WERI-Rb-1 (cell line): ENCODE results near the gene PSRC1.
"Not testable (repeated sequence)": the region's sequence is repeated elsewhere in the genome, so short reads cannot be mapped to it uniquely, and the experiment has no call there.

Experiments used
- DNase-seq: peaks from one replicate; pipeline ENCODE4 v3.0.0-alpha.2; 2020
- H3K27ac ChIP-seq: fragments of 250-450 bp; sonication (Bioruptor Pico); 2 replicates; pipeline ENCODE4 v1.5.1; 2020; ENCODE audit warnings: mild to moderate bottlenecking, moderate library complexity
- H3K27me3 ChIP-seq: fragments of 250-450 bp; sonication (Bioruptor Pico); 2 replicates; pipeline ENCODE4 v1.5.1; 2021; ENCODE audit warnings: mild to moderate bottlenecking, low read depth, moderate library complexity; ENCODE audit not compliant: insufficient read depth, severe bottlenecking
- H3K36me3 ChIP-seq: fragments of 250-450 bp; sonication (Bioruptor Pico); 2 replicates; pipeline ENCODE4 v1.5.1; 2020; ENCODE audit warnings: mild to moderate bottlenecking, moderate library complexity
- H3K4me3 ChIP-seq: 2 replicates; pipeline ENCODE4 v1.5.1; 2011; ENCODE audit warnings: low read depth, mild to moderate bottlenecking, control low read depth, low read length
- H3K9me3 ChIP-seq: fragments of 250-450 bp; sonication (Bioruptor Pico); 2 replicates; pipeline ENCODE4 v1.5.1; 2021; ENCODE audit warnings: mild to moderate bottlenecking, moderate library complexity; ENCODE audit not compliant: severe bottlenecking
- CTCF ChIP-seq: IDR thresholded peaks from 2 replicates; pipeline ENCODE4 v1.5.1; 2011; ENCODE audit warnings: low read depth, mild to moderate bottlenecking, control low read depth, inconsistent platforms, low read length

Gene PSRC1

DNA sequence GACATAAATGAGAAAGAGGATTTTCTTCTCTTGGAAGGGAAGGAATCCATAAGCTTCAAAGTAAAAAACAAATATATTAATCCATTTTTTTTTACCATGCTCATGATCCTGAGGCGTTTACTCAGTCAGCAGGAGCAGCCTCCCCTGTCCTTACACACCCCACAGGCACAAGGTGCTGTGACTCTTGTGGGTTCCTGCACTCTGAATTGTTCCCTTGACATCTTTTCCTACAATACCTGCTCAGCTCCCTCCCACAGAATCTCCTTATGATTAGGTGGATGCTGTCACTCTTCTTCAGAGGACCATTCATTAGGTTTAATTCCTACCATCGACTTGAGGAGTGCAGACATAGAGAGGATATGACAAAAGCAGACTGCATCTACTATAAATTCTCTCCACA lies 10.1 kb upstream of the PSRC1 start:
- H3K27me3 ChIP-seq, result no peaks in the 10 kb centered on the region
- no peak overlapping the region for H3K4me3 ChIP-seq
- no peak overlapping the region for H3K27ac ChIP-seq
- DNase-seq, result no peak
- H3K36me3 ChIP-seq, result peaks cover 15% of the 10 kb centered on the region
- no peaks in the 10 kb centered on the region for H3K9me3 ChIP-seq
- no peak for TF ChIP-seq CTCF

DNA sequence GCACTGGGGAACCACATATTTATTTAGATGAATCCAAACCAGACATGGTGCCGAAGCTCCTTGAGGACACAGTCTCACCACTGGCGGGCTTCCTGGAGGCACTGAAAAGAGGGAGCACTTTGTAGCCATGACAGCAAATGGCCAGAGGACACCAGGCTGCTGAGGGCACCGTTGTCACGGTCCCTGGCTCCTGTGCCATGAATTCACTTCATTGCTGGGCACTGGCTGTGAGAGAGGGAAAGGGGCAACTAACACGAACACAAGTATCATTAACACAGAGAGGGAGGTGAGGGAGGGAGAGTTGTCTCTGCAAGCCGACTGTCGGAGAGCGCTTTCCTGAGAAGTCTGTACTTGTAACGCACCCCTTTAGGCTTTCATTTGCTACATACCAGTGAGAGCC lies 9.4 kb upstream of the PSRC1 start:
- Histone ChIP-seq H3K27me3 (no peaks in the 10 kb centered on the region), H3K27ac (no peak overlapping the region), H3K36me3 (peaks cover 12% of the 10 kb centered on the region), H3K4me3 (no peak overlapping the region), H3K9me3 (no peaks in the 10 kb centered on the region)
- DNase-seq, result no peak
- no peak for TF ChIP-seq CTCF

- H3K36me3 ChIP-seq, result peaks cover 10% of the 10 kb centered on the region
- DNase-seq, result no peak
- no peak overlapping the region for H3K27ac ChIP-seq
- no peak for TF ChIP-seq CTCF
- no peaks in the 10 kb centered on the region for H3K9me3 ChIP-seq
- no peaks in the 10 kb centered on the region for H3K27me3 ChIP-seq
- H3K4me3 ChIP-seq, result no peak overlapping the region
Measured at GRCh38 chr1:109290998-109291397, 8.1 kb upstream of the PSRC1 start.

DNA sequence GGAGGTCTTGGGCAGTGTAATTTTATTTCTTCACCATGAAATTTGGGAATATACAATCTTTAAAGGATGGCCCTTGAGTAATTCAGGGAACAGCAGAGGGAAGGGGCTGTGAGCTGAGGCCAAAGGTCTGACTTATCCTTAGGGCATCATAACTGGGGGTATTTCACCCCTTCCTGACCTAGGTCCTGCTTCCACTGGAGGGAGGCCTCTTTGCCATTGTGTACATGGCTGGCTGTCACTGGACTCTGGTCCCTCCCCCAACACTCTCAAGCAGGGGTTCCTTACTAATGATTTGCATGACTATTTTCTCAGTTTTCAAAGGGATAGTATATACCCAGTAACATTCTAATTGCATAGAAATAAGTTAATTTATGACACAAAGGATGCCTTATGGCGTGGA lies 7.2 kb upstream of the PSRC1 start:
- TF ChIP-seq CTCF, result no peak
- Histone ChIP-seq H3K27ac (no peak overlapping the region), H3K9me3 (no peaks in the 10 kb centered on the region), H3K27me3 (no peaks in the 10 kb centered on the region), H3K36me3 (peaks cover 10% of the 10 kb centered on the region), H3K4me3 (no peak overlapping the region)
- DNase-seq, result no peak

GRCh38 chr1:109286762-109287161 lies 3.8 kb upstream of the PSRC1 start:
- DNase-seq, H3K4me3 ChIP-seq, H3K27ac ChIP-seq, H3K9me3 ChIP-seq, H3K27me3 ChIP-seq, H3K36me3 ChIP-seq: not testable (repeated sequence)

DNA sequence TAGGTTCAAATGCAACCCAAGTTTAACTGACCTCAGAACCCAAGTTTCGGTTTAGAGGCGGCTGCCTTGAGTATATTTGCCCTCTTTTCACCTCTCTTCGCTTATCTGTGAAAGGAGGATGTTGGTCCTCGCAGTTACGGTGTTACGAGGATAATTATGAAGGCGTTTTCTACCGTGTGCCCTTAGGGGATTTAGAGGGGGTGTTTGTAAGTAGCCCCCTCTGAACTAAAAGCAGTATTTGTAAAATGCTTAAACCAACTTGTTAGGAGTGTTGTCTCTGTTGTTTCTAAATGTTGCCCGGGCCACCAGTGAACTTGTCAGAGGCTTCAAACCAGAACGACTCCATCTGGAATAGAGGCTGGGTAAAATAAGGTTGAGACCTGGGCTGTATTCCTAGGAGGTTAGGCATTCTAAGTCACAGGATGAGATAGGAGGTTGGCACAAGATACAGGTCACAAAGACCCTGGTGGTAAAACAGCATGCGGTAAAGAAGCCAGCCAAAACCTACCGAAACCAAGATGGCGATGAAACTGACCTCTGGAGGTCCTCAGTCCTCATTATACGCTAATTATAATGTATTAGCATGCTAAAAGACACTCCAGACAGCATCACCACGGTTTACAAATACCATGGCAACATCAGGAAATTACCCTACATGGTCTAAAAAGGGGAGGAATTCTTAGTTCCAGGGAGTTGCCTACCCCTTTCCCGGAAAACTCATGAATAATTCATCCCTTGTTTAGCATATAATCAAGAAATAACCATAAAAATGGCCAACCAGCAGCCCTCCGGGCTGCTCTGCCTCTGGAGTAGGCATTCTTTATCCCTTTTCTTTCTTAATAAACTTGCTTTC lies 1.0 kb upstream of the PSRC1 start:
- H3K36me3 ChIP-seq, result peaks cover 24% of the 10 kb centered on the region
- H3K4me3 ChIP-seq, result peak overlapping the region; percentile 66
- TF ChIP-seq CTCF, result no peak
- H3K9me3 ChIP-seq, result no peaks in the 10 kb centered on the region
- no peak for DNase-seq
- peak overlapping the region; percentile 91 for H3K27ac ChIP-seq
- H3K27me3 ChIP-seq, result no peaks in the 10 kb centered on the region
